Measurements from ENCODE around the gene RAD21L1.

The RAD21L1 gene

DNA sequence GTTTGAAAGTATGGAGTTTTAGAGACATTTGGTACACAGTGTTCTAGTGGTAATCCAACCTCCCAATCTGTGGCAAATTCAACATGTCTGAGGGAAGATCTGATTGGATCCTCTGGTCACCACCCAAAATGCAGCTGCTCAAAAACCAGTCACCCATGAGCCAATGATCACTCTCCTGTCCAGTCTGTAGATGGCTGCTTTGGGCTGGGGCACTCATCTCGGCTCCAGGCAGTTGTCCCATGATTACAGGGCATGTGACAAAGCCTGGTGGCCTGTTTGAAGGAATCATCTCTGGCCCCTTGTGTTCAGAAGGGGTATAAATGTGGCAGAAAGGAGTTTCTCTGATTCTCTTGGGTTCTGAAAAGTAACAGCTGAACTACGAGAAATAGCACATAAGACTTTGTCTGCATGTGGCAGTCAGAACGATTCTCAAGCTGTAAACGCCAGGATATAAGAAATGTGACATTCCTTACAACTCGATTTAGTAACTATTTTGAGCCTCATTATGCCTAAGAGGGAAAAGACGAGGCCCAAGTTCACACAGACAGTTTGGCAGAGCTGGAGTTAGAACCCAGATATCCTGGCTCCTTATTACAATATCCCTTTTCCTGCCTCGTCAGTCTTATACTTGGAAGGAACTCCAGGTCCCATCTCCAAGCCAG lies 26.5 kb upstream of the RAD21L1 start:
- peaks cover 0 to 8% of the 10 kb centered on the region in 2 donors for H3K27me3 ChIP-seq (ENCODE audit: control insufficient read depth in 1 of 2, insufficient read depth in 2 of 2, low read length in 2 of 2)
- no peaks in the 10 kb centered on the region for H3K36me3 ChIP-seq (ENCODE audit: control insufficient read depth in 2 of 2, insufficient read depth in 2 of 2, low read length in 2 of 2)
- no peak overlapping the region for H3K4me3 ChIP-seq (ENCODE audit: low read length in 2 of 2)
- H3K9ac ChIP-seq (ENCODE audit: low read length in 2 of 2): no peak overlapping the region
- H3K9me3 ChIP-seq (ENCODE audit: control insufficient read depth in 2 of 2, low read length in 2 of 2): no peaks in the 10 kb centered on the region
- H3K27ac ChIP-seq (ENCODE audit: low read length): no peak overlapping the region
- H3K4me1 ChIP-seq (ENCODE audit: control insufficient read depth, insufficient read depth, low read length): no peaks in the 10 kb centered on the region

DNA sequence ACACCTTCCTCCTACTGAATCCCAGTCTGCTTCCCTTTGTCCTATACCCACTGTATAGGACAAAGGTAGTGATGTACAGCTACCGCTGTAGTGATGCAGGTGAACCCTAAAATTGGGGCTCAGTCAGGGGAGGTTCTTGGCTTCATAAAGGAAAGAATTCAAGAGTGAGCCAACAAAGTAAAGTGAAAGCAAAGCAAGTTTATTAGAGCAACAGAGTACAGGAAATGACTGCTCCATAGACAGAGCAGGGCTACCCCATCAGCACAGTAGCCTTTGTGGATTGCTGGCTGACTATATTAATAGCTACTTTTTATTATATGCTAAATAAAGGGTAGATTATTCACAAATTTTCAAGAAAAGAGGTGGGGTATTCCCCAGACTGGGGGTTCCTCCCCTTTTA lies 25.9 kb upstream of the RAD21L1 start:
- Histone ChIP-seq H3K27me3 (ENCODE audit: control insufficient read depth in 1 of 2, insufficient read depth in 2 of 2, low read length in 2 of 2) (peaks cover 0 to 9% of the 10 kb centered on the region in 2 donors), H3K36me3 (ENCODE audit: control insufficient read depth in 2 of 2, insufficient read depth in 2 of 2, low read length in 2 of 2) (no peaks in the 10 kb centered on the region), H3K4me1 (ENCODE audit: control insufficient read depth, insufficient read depth, low read length) (no peaks in the 10 kb centered on the region), H3K4me3 (ENCODE audit: low read length in 2 of 2) (no peak overlapping the region), H3K9ac (ENCODE audit: low read length in 2 of 2) (no peak overlapping the region), H3K9me3 (ENCODE audit: control insufficient read depth in 2 of 2, low read length in 2 of 2) (no peaks in the 10 kb centered on the region), H3K27ac (ENCODE audit: low read length) (no peak overlapping the region)

- Histone ChIP-seq H3K36me3 (ENCODE audit: control insufficient read depth in 2 of 2, insufficient read depth in 2 of 2, low read length in 2 of 2) (no peaks in the 10 kb centered on the region), H3K27me3 (ENCODE audit: control insufficient read depth in 1 of 2, insufficient read depth in 2 of 2, low read length in 2 of 2) (peaks cover 0 to 12% of the 10 kb centered on the region in 2 donors), H3K27ac (ENCODE audit: low read length) (no peak within 1 kb of the TSS), H3K4me3 (ENCODE audit: low read length in 2 of 2) (no peak within 1 kb of the TSS), H3K9ac (ENCODE audit: low read length in 2 of 2) (no peak within 1 kb of the TSS), H3K4me1 (ENCODE audit: control insufficient read depth, insufficient read depth, low read length) (no peaks in the 10 kb centered on the region), H3K9me3 (ENCODE audit: control insufficient read depth in 2 of 2, low read length in 2 of 2) (no peaks in the 10 kb centered on the region)
Measured at GRCh38 chr20:1202762-1203504, 22.9 kb upstream of the RAD21L1 start, which contains the start of gene C20orf202. TSS of gene C20orf202 (plus strand) at chr20:1203454. CDS start at chr20:1203586, 132 bp downstream.

GRCh38 chr20:1203630-1204029 lies 22.2 kb upstream of the RAD21L1 start:
- H3K9me3 ChIP-seq (ENCODE audit: control insufficient read depth in 2 of 2, low read length in 2 of 2): no peaks in the 10 kb centered on the region
- H3K27me3 ChIP-seq (ENCODE audit: control insufficient read depth in 1 of 2, insufficient read depth in 2 of 2, low read length in 2 of 2): peaks cover 0 to 12% of the 10 kb centered on the region in 2 donors
- no peaks in the 10 kb centered on the region for H3K4me1 ChIP-seq (ENCODE audit: control insufficient read depth, insufficient read depth, low read length)
- H3K27ac ChIP-seq (ENCODE audit: low read length): no peak overlapping the region
- no peaks in the 10 kb centered on the region for H3K36me3 ChIP-seq (ENCODE audit: control insufficient read depth in 2 of 2, insufficient read depth in 2 of 2, low read length in 2 of 2)
- no peak overlapping the region for H3K9ac ChIP-seq (ENCODE audit: low read length in 2 of 2)
- no peak overlapping the region for H3K4me3 ChIP-seq (ENCODE audit: low read length in 2 of 2)

- H3K36me3 ChIP-seq (ENCODE audit: control insufficient read depth in 2 of 2, insufficient read depth in 2 of 2, low read length in 2 of 2): no peaks in the 10 kb centered on the region
- H3K9ac ChIP-seq (ENCODE audit: low read length in 2 of 2): no peak overlapping the region
- H3K27me3 ChIP-seq (ENCODE audit: control insufficient read depth in 1 of 2, insufficient read depth in 2 of 2, low read length in 2 of 2): peaks cover 0 to 9% of the 10 kb centered on the region in 2 donors
- H3K4me1 ChIP-seq (ENCODE audit: control insufficient read depth, insufficient read depth, low read length): no peaks in the 10 kb centered on the region
- no peak overlapping the region for H3K27ac ChIP-seq (ENCODE audit: low read length)
- H3K9me3 ChIP-seq (ENCODE audit: control insufficient read depth in 2 of 2, low read length in 2 of 2): no peaks in the 10 kb centered on the region
- no peak overlapping the region for H3K4me3 ChIP-seq (ENCODE audit: low read length in 2 of 2)
Measured at GRCh38 chr20:1204113-1204512, 21.7 kb upstream of the RAD21L1 start.

GRCh38 chr20:1204576-1204975 lies 21.3 kb upstream of the RAD21L1 start:
- H3K9ac ChIP-seq (ENCODE audit: low read length in 2 of 2): no peak overlapping the region
- H3K27me3 ChIP-seq (ENCODE audit: control insufficient read depth in 1 of 2, insufficient read depth in 2 of 2, low read length in 2 of 2): peaks cover 0 to 11% of the 10 kb centered on the region in 2 donors
- H3K4me1 ChIP-seq (ENCODE audit: control insufficient read depth, insufficient read depth, low read length): no peaks in the 10 kb centered on the region
- H3K36me3 ChIP-seq (ENCODE audit: control insufficient read depth in 2 of 2, insufficient read depth in 2 of 2, low read length in 2 of 2): no peaks in the 10 kb centered on the region
- H3K4me3 ChIP-seq (ENCODE audit: low read length in 2 of 2): no peak overlapping the region
- no peak overlapping the region for H3K27ac ChIP-seq (ENCODE audit: low read length)
- H3K9me3 ChIP-seq (ENCODE audit: control insufficient read depth in 2 of 2, low read length in 2 of 2): no peaks in the 10 kb centered on the region

GRCh38 chr20:1205802-1206201 lies 20.0 kb upstream of the RAD21L1 start:
- Histone ChIP-seq H3K36me3 (ENCODE audit: control insufficient read depth in 2 of 2, insufficient read depth in 2 of 2, low read length in 2 of 2) (no peaks in the 10 kb centered on the region), H3K9ac (ENCODE audit: low read length in 2 of 2) (no peak overlapping the region)

DNA sequence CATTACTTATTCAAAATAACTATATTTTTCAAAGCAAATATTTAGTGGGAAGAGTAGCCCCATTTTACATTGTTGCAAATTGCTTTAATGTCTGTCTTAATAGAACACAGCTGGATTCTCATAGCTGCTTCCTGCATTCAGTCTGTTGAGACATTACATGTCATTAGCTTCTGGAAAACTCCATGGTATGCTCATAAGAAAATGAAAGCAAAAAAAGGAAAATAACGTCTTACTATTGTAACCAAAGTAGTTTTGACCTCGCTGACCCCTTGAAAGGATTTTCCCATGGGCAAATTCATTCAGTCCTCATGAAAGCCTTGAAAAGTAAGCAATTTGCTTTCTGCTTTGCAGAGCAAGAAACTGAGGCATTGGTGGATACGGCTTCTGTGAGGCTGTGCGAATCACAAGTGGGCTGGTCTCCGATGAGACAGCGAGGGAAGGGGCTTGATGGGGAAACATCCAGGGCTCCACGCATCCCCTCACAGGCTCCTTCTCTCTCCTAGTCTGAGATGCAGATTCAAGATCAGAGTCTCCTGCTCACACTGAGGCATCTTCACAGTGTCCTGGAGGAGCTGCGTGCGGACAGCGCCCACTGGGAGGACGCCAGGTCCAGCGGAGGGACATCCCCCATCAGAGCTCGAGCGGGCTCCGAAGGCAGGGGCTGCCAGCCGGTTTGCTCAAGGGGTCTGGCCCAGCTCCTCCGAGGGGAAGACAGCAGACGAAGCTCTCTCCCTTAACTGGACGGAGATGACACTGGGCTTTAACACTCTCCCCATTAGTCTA lies 19.3 kb upstream of the RAD21L1 start:
- Histone ChIP-seq H3K9me3 (ENCODE audit: control insufficient read depth in 2 of 2, low read length in 2 of 2) (no peaks in the 10 kb centered on the region), H3K4me3 (ENCODE audit: low read length in 2 of 2) (no peak overlapping the region), H3K4me1 (ENCODE audit: control insufficient read depth, insufficient read depth, low read length) (no peaks in the 10 kb centered on the region), H3K9ac (ENCODE audit: low read length in 2 of 2) (no peak overlapping the region), H3K27me3 (ENCODE audit: control insufficient read depth in 1 of 2, insufficient read depth in 2 of 2, low read length in 2 of 2) (peaks cover 0 to 14% of the 10 kb centered on the region in 2 donors), H3K36me3 (ENCODE audit: control insufficient read depth in 2 of 2, insufficient read depth in 2 of 2, low read length in 2 of 2) (no peaks in the 10 kb centered on the region), H3K27ac (ENCODE audit: low read length) (no peak overlapping the region)

More at GRCh38 chr20:1205802-1206201, 20.0 kb upstream of the RAD21L1 start:
- Histone ChIP-seq H3K27me3 (ENCODE audit: control insufficient read depth in 1 of 2, insufficient read depth in 2 of 2, low read length in 2 of 2) (peaks cover 0 to 11% of the 10 kb centered on the region in 2 donors), H3K27ac (ENCODE audit: low read length) (no peak overlapping the region), H3K9me3 (ENCODE audit: control insufficient read depth in 2 of 2, low read length in 2 of 2) (no peaks in the 10 kb centered on the region), H3K4me3 (ENCODE audit: low read length in 2 of 2) (no peak overlapping the region), H3K4me1 (ENCODE audit: control insufficient read depth, insufficient read depth, low read length) (no peaks in the 10 kb centered on the region)

GRCh38 chr20:1207293-1207878 lies 18.5 kb upstream of the RAD21L1 start:
- Histone ChIP-seq H3K27me3 (ENCODE audit: control insufficient read depth in 1 of 2, insufficient read depth in 2 of 2, low read length in 2 of 2) (peaks cover 0 to 20% of the 10 kb centered on the region in 2 donors), H3K4me3 (ENCODE audit: low read length in 2 of 2) (no peak overlapping the region), H3K9ac (ENCODE audit: low read length in 2 of 2) (no peak overlapping the region), H3K9me3 (ENCODE audit: control insufficient read depth in 2 of 2, low read length in 2 of 2) (no peaks in the 10 kb centered on the region), H3K4me1 (ENCODE audit: control insufficient read depth, insufficient read depth, low read length) (no peaks in the 10 kb centered on the region), H3K27ac (ENCODE audit: low read length) (no peak overlapping the region), H3K36me3 (ENCODE audit: control insufficient read depth in 2 of 2, insufficient read depth in 2 of 2, low read length in 2 of 2) (no peaks in the 10 kb centered on the region)
